ENCODE data around the gene BUD31.
A peak's percentile ranks its signal among the peaks of the same experiment; 100 is the strongest.
"Not testable (repeated sequence)": the region's sequence is repeated elsewhere in the genome, so short reads cannot be mapped to it uniquely, and the experiment has no call there.

Gene BUD31

GRCh38 chr7:99380823-99381663 lies 27.7 kb upstream of the BUD31 start:
- no peak for DNase-seq

- no peak for DNase-seq
Measured at GRCh38 chr7:99381664-99382075, 27.1 kb upstream of the BUD31 start.

GRCh38 chr7:99383203-99383602 lies 25.6 kb upstream of the BUD31 start:
- no peak for DNase-seq

- DNase-seq = no peak
Measured at GRCh38 chr7:99383791-99384370, 24.9 kb upstream of the BUD31 start.

- DNase-seq = no peak
Measured at GRCh38 chr7:99384523-99384922, 24.2 kb upstream of the BUD31 start.

- no peak for DNase-seq
Measured at GRCh38 chr7:99385564-99385963, 23.2 kb upstream of the BUD31 start.

GRCh38 chr7:99386584-99387238 lies 22.1 kb upstream of the BUD31 start:
- DNase-seq = no peak

- not testable (repeated sequence) for DNase-seq
Measured at GRCh38 chr7:99387239-99387635, 21.5 kb upstream of the BUD31 start.

GRCh38 chr7:99387912-99388311 lies 20.9 kb upstream of the BUD31 start:
- DNase-seq = no peak

GRCh38 chr7:99389772-99390171 lies 19.0 kb upstream of the BUD31 start:
- no peak for DNase-seq

- DNase-seq = no peak
Measured at GRCh38 chr7:99390941-99391602, 17.7 kb upstream of the BUD31 start.

GRCh38 chr7:99392046-99392445 lies 16.7 kb upstream of the BUD31 start:
- DNase-seq = no peak

GRCh38 chr7:99392659-99393354 lies 16.0 kb upstream of the BUD31 start:
- peak; percentile 77 for DNase-seq

- no peak for DNase-seq
Measured at GRCh38 chr7:99393355-99394187, 15.2 kb upstream of the BUD31 start.

- no peak for DNase-seq
Measured at GRCh38 chr7:99394188-99394502, 14.6 kb upstream of the BUD31 start.

- no peak for DNase-seq
Measured at GRCh38 chr7:99395616-99396327, 13.0 kb upstream of the BUD31 start.

GRCh38 chr7:99396418-99397296 lies 12.1 kb upstream of the BUD31 start:
- DNase-seq = no peak

- no peak for DNase-seq
Measured at GRCh38 chr7:99397297-99397983, 11.3 kb upstream of the BUD31 start.

GRCh38 chr7:99398891-99399445 lies 9.8 kb upstream of the BUD31 start:
- DNase-seq = no peak
